Activated naive CD4-positive, alpha-beta T cell treated with anti-CD3 and anti-CD28 coated beads for 36 hours (primary cell): Measurements from ENCODE around the gene RBM44. TPM values are rescaled to one million over a fixed set of nuclear protein-coding genes. Genes with fewer than 3 reads are reported as not detected.
"Not testable (repeated sequence)": the region's sequence is repeated elsewhere in the genome, so short reads cannot be mapped to it uniquely, and the experiment has no call there.

Experiments
- CTCF ChIA-PET: fragments of 350-600 bp; sonication (Branson Sonifier 250); formaldehyde crosslinking; loops from one replicate; lab custom pipeline; 2021; ENCODE audit warnings: antibody characterized with exemption; lab: Charles Lee
- DNase-seq: peaks from one replicate; pipeline ENCODE4 v3.0.0-alpha.2; 2020
- H3K27ac Mint-ChIP-seq: one replicate; pipeline ENCODE4 v1.8.0; 2021; ENCODE audit warnings: mild to moderate bottlenecking, mixed read lengths
- H3K27me3 Mint-ChIP-seq: one replicate; pipeline ENCODE4 v1.8.0; 2021; ENCODE audit warnings: low read depth, mixed read lengths
- H3K36me3 Mint-ChIP-seq: one replicate; pipeline ENCODE4 v1.8.0; 2021; ENCODE audit warnings: low read depth, mixed read lengths
- H3K4me1 Mint-ChIP-seq: one replicate; pipeline ENCODE4 v1.8.0; 2021; ENCODE audit warnings: low read depth, mixed read lengths
- H3K4me3 Mint-ChIP-seq: one replicate; pipeline ENCODE4 v1.8.0; 2021; ENCODE audit warnings: mild to moderate bottlenecking, moderate library complexity, mixed read lengths
- H3K9me3 Mint-ChIP-seq: one replicate; pipeline ENCODE4 v1.8.0; 2021; ENCODE audit warnings: mixed read lengths
- intact Hi-C: fragments of 100-400 bp; cut with micrococcal nuclease; formaldehyde crosslinking; loops from one replicate; pipeline ENCODE4 v1.15.1; 2023
- total RNA-seq, 2 experiments: library from RNA; stranded (reverse); gene quantifications; one replicate each; pipeline ENCODE4 v1.2.3, GENCODE V29; 2021

RBM44 gene
- total RNA-seq, 2 experiments from 2014 or later = 0.52 to 0.84 TPM

DNA sequence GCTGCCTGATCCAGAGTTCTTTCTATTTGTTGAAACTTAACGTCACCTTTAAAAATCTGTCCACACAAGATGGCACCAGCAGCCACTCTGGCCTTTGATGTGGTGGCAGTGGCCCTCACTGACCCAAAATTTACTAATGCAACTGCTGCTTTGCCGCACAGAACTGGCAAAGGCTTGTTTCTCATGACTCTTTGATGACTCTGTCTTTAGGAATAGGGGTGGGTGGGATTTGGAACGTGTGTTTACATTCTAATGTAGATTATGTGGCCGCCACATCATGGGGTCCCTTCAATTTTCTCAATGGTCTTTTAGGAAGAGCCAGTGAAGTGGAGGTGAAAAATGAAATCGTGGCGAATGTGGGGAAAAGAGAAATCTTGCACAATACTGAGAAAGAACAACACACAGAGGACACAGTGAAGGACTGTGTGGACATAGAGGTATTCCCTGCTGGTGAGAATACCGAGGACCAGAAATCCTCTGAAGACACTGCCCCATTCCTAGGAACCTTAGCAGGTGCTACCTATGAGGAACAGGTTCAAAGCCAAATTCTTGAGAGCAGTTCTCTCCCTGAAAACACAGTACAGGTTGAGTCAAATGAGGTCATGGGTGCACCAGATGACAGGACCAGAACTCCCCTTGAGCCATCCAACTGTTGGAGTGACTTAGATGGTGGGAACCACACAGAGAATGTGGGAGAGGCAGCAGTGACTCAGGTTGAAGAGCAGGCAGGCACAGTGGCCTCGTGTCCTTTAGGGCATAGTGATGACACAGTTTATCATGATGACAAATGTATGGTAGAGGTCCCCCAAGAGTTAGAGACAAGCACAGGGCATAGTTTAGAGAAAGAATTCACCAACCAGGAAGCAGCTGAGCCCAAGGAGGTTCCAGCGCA lies 36.0 kb upstream of the RBM44 start:
- H3K4me3 Mint-ChIP-seq = not testable (repeated sequence)

DNA sequence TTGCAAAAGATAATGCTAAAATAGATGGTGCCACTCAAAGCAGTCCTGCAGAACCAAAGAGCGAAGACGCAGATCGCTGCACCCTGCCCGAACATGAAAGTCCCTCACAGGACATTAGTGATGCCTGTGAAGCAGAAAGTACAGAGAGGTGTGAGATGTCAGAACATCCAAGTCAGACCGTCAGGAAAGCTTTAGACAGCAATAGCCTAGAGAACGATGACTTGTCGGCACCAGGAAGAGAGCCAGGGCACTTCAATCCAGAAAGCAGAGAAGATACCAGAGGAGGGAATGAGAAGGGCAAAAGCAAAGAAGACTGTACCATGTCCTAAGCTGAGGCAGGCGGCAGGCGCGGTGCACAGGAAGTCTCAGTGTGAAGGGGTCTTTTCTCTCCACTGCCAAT lies 34.8 kb upstream of the RBM44 start:
- intact Hi-C loops = no loop called here
- no peaks in the 10 kb centered on the region for H3K9me3 Mint-ChIP-seq
- no peaks in the 10 kb centered on the region for H3K27me3 Mint-ChIP-seq
- no peak for DNase-seq
- H3K36me3 Mint-ChIP-seq = peaks cover 42% of the 10 kb centered on the region
- no peaks in the 10 kb centered on the region for H3K4me1 Mint-ChIP-seq
- no peak overlapping the region for H3K27ac Mint-ChIP-seq
- CTCF ChIA-PET = no interaction called here
- H3K4me3 Mint-ChIP-seq = no peak overlapping the region

More for the DNA sequence above, 36.0 kb upstream of the RBM44 start:
- DNase-seq, intact Hi-C loops, H3K27me3 Mint-ChIP-seq, CTCF ChIA-PET, H3K9me3 Mint-ChIP-seq, H3K4me1 Mint-ChIP-seq: not testable (repeated sequence)
- Mint-ChIP-seq H3K27ac (peak overlapping the region; percentile 33), H3K36me3 (peaks cover 44% of the 10 kb centered on the region)

DNA sequence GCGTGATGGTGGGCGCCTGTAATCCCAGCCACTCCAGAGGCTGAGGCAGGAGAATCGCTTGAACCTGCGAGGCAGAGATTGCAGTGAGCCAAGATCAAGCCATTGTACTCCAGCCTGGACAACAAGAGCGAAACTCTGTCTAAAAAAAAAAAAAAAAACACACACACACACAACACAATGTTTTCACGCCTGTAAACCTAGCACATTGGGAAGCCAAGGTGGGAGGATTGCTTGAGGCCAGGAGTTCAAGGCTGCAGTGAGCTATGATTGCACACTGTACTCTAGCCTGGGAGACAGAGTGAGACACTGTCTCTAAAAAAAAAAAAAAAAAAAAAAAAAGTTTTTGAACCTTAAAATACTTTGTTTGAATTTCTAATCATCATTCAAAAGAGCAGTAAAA lies 33.5 kb upstream of the RBM44 start:
- CTCF ChIA-PET = interaction anchor here (0.7 kb wide), 1 partner anchor 183 kb away, joined by 4 read pairs; no protein-coding TSS in a partner anchor
- H3K4me1 Mint-ChIP-seq, H3K4me3 Mint-ChIP-seq, H3K27ac Mint-ChIP-seq, DNase-seq, H3K27me3 Mint-ChIP-seq, intact Hi-C loops, H3K9me3 Mint-ChIP-seq: not testable (repeated sequence)
- peaks cover 37% of the 10 kb centered on the region for H3K36me3 Mint-ChIP-seq

DNA sequence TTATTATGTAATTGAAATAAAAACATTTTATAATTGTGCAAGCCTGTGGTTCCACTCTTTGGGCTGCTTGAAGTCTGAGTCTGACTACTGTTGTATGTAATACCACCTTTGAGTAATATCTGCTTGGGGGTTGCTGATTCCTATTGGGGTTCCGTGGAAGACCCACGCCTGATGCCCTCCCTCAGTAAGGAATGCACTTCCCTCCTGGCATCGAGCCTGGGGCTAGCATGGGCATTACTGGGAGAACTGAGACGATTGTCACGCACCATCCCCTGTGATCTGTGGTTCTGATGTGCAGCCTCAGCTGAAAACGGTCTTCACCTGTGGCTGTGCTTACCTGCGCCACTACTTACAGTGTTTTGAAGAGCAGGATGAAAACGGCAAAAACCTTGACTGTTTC lies 32.7 kb upstream of the RBM44 start:
- Mint-ChIP-seq H3K4me3 (no peak overlapping the region), H3K9me3 (no peaks in the 10 kb centered on the region), H3K27me3 (no peaks in the 10 kb centered on the region), H3K27ac (no peak overlapping the region), H3K4me1 (no peaks in the 10 kb centered on the region), H3K36me3 (peaks cover 33% of the 10 kb centered on the region)
- intact Hi-C loops = no loop called here
- CTCF ChIA-PET = no interaction called here
- no peak for DNase-seq

DNA sequence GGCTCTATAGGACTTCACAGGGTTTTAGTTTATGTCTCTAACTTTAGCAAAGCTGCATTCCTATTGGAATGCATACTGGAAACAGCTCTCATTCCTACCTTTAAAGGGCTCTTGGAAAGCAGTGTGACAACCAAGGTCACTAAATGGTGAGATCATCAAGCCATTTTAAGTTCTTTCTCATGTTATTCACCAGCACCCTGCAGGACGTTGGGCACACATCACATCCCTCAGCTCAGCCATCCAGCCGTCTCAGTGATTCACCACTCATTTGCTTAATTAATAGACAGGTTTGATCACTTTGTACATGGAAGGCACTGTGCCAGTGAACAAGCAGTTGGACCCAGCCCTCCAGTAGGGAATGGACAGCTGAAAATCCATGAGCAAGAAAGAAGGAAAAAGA lies 32.2 kb upstream of the RBM44 start:
- Mint-ChIP-seq H3K27ac (no peak overlapping the region), H3K36me3 (peaks cover 36% of the 10 kb centered on the region), H3K9me3 (no peaks in the 10 kb centered on the region), H3K4me3 (no peak overlapping the region), H3K27me3 (no peaks in the 10 kb centered on the region), H3K4me1 (no peaks in the 10 kb centered on the region)
- no peak for DNase-seq
- CTCF ChIA-PET = no interaction called here
- intact Hi-C loops = no loop called here

DNA sequence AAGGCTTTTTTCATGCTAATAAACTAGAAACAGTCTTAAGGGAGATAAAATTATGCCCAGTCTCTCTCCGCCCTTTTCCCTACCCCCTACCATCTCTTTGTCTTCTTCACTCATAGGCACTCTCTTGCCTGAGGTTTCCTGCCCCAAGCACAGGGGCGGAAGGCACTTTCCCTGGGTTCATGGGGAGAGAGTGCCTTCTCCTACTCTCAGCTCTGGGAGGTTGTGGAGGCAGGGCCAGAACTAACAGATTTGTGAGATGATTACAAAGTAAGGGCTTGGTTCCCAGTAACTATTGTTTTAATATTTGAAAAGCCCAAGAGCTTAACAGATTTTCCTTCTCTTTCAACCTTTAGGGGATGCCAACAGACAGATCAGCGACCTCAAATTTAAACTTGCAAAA lies 26.1 kb upstream of the RBM44 start:
- H3K27ac Mint-ChIP-seq = no peak overlapping the region
- CTCF ChIA-PET = no interaction called here
- H3K9me3 Mint-ChIP-seq = no peaks in the 10 kb centered on the region
- H3K36me3 Mint-ChIP-seq = peaks cover 42% of the 10 kb centered on the region
- no peak for DNase-seq
- H3K27me3 Mint-ChIP-seq = no peaks in the 10 kb centered on the region
- H3K4me1 Mint-ChIP-seq = no peaks in the 10 kb centered on the region
- H3K4me3 Mint-ChIP-seq = no peak overlapping the region
- intact Hi-C loops = loop anchor here (10.0 kb wide), 1 partner anchor 492 kb away; no protein-coding TSS in a partner anchor

DNA sequence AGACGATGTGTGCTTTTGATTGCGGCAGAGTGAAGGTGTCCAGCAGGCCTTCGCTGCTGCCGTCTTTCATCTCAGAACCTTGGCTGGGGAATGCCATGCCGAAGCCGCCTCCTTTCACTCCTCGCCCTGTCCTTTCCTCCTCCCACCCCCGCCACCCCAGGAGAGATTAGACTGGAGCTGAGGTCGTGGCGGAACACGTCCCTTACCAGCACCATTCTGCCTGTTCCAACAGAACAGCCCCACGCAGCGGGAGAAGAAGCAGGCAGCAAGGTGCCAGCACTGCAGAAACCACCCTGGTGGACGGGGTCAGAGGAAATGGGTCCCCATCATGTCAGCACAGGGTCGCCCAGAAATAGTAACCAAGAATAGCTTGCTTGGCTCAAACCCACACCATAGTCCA lies 24.8 kb upstream of the RBM44 start:
- intact Hi-C loops = loop anchor here (1.0 to 10.0 kb wide), 3 partner anchors 101 to 491 kb away; no protein-coding TSS in a partner anchor
- Mint-ChIP-seq H3K4me3 (no peak overlapping the region), H3K27me3 (no peaks in the 10 kb centered on the region), H3K36me3 (peaks cover 51% of the 10 kb centered on the region), H3K9me3 (no peaks in the 10 kb centered on the region), H3K27ac (no peak overlapping the region), H3K4me1 (no peaks in the 10 kb centered on the region)
- CTCF ChIA-PET = interaction anchor here (1.3 to 2.8 kb wide), 3 partner anchors 101 to 194 kb away, joined by 4 to 24 read pairs (median 9); no protein-coding TSS in a partner anchor
- no peak for DNase-seq

DNA sequence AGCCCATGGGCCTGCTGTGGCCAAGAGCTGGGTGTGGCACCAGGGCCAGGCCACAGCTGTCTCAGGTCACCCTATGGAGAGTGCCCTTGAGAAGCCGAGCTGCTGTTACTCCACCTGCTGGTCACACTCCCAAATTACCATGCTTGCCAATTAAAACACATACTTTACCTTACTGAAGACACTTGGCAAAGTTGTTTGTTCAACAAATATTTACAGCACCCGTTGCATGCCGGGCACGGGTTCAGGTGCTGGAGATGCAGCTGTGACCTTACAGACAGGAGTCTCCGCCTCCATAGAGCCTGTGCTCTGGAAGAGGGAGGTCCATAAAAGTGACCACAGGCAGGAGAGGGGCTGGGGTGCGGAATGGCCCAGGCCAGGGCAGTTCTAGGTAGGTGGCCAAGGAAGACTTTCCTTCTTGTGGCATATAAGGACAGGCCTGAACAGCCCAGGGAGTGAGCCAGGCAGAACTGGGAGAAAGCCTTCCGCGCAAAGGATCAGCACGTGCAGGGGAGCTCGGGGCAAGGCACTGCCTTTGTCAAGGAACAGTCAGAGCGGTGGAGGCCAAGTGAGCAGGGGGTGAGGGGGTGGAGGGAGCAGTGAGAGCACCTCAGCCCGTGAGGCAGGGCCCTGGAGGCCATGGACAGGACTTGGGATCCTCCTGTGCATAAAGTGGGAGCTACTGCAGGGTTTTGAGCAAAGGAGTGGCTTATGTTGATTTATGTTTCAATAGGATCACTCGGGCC lies 23.6 kb upstream of the RBM44 start:
- peak; percentile 70 for DNase-seq
- intact Hi-C loops = loop anchor here (1.0 to 10.0 kb wide), 3 partner anchors 102 to 490 kb away; no protein-coding TSS in a partner anchor
- peaks cover 58% of the 10 kb centered on the region for H3K36me3 Mint-ChIP-seq
- CTCF ChIA-PET = interaction anchor here (0.6 to 2.8 kb wide), 6 partner anchors 13 to 195 kb away, joined by 3 to 24 read pairs (median 4); no protein-coding TSS in a partner anchor
- H3K4me3 Mint-ChIP-seq = no peak overlapping the region
- no peaks in the 10 kb centered on the region for H3K9me3 Mint-ChIP-seq
- no peaks in the 10 kb centered on the region for H3K27me3 Mint-ChIP-seq
- no peaks in the 10 kb centered on the region for H3K4me1 Mint-ChIP-seq
- H3K27ac Mint-ChIP-seq = no peak overlapping the region

DNA sequence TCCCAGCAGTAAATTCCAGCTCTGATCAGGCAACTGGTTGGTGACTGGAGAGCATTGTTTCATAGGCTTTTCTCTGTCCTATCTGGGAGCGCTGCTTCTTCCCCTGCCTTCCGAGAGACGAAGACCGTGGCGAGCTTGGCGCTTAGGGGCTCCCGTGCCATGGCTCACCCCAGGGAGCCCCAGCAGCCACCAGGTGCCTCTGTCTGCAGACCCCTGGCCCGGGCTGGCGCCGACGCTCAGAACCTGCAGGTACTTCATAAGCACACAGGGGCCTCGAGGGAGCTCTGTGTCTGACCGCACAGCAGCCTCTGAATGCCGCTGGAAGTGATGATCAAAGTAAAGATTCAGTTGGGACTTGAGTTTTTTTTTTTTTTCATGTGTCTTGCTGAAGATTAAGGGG lies 19.1 kb upstream of the RBM44 start:
- no peaks in the 10 kb centered on the region for H3K4me1 Mint-ChIP-seq
- H3K36me3 Mint-ChIP-seq = peaks cover 70% of the 10 kb centered on the region
- intact Hi-C loops = loop anchor here (10.0 kb wide), 1 partner anchor 485 kb away; no protein-coding TSS in a partner anchor
- peaks cover 10% of the 10 kb centered on the region for H3K9me3 Mint-ChIP-seq
- DNase-seq = no peak
- H3K4me3 Mint-ChIP-seq = no peak overlapping the region
- CTCF ChIA-PET = interaction anchor here (0.6 kb wide), 1 partner anchor 112 kb away, joined by 3 read pairs; no protein-coding TSS in a partner anchor
- H3K27ac Mint-ChIP-seq = no peak overlapping the region
- no peaks in the 10 kb centered on the region for H3K27me3 Mint-ChIP-seq

DNA sequence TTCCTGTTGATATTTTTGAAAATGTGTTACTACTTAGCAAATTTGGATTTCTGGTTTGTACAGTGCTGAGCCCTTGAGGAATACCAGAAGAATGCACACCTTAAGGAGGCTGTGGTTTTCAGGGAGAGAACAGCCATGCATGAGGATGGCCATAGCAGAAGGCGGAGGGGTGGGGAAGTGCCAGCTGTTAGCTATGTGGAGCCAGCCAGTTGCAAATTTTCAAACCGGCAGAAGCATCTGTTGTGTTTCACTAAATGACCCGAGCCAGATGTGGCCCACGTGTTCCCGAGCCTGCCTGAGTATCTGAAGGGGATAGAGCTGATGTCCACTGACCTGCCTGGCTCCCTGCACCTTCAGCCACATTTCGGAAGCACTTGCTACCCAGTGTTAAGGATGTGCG lies 16.4 kb upstream of the RBM44 start:
- Mint-ChIP-seq H3K9me3 (peaks cover 23% of the 10 kb centered on the region), H3K36me3 (peaks cover 68% of the 10 kb centered on the region), H3K4me1 (no peaks in the 10 kb centered on the region), H3K27me3 (no peaks in the 10 kb centered on the region), H3K27ac (no peak overlapping the region), H3K4me3 (no peak overlapping the region)
- CTCF ChIA-PET = no interaction called here
- no peak for DNase-seq
- intact Hi-C loops = no loop called here

DNA sequence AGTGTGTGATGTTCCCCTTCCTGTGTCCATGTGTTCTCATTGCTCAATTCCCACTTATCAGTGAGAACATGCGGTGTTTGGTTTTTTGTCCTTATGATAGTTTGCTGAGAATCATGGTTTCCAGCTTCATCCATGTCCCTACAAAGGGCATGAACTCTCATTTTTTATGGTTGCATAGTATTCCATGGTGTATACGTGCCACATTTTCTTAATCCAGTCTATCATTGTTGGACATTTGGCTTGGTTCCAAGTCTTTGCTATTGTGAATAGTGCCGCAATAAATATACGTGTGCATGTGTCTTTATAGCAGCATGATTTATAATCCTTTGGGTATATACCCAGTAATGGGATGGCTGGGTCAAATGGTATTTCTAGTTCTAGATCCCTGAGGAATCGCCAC lies 14.9 kb upstream of the RBM44 start:
- H3K4me1 Mint-ChIP-seq, H3K27me3 Mint-ChIP-seq, CTCF ChIA-PET, H3K4me3 Mint-ChIP-seq, DNase-seq, H3K27ac Mint-ChIP-seq, intact Hi-C loops: not testable (repeated sequence)
- H3K36me3 Mint-ChIP-seq = peaks cover 56% of the 10 kb centered on the region
- peaks cover 23% of the 10 kb centered on the region for H3K9me3 Mint-ChIP-seq

DNA sequence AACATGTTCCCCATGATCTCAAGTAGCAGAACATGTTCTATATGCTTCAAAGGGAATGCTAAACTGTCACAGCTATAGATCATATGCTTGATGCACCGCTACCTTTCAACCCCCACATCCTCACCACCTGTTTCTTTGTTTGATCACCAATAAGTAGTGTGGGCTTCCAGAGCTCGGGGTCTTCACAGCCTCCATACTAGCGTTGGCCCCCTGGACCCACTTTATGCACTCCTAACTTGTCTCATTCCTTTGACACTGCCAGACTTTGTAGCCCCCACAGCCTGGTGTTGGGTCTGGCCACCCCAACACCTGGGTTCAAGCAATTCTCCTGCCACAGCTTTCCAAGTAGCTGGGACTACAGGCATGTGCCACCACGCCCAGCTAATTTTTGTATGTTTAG lies 11.6 kb upstream of the RBM44 start:
- Mint-ChIP-seq H3K9me3 (peaks cover 19% of the 10 kb centered on the region), H3K27me3 (no peaks in the 10 kb centered on the region), H3K4me1 (no peaks in the 10 kb centered on the region), H3K4me3 (no peak overlapping the region), H3K27ac (no peak overlapping the region), H3K36me3 (peaks cover 32% of the 10 kb centered on the region)
- CTCF ChIA-PET = no interaction called here
- intact Hi-C loops = no loop called here
- DNase-seq = no peak
